Stimulated activated CD8-positive, alpha-beta memory T cell treated with anti-CD3 and anti-CD28 coated beads, Interleukin-2, amount 100 ng/mL, for 48 hours (primary cell): ENCODE data around the gene TBCD.

Source experiments
- DNase-seq, 2 donors: peaks; one replicate each; pipeline ENCODE4 v3.0.0-alpha.2; 2020; ENCODE audit warnings: low read depth in 2 of 2

Gene TBCD

GRCh38 chr17:82888583-82889495, 137.0 kb downstream of the TBCD start:
- DNase-seq: no peak

GRCh38 chr17:82889496-82890338, 137.9 kb downstream of the TBCD start:
- DNase-seq: no peak

- DNase-seq: no peak
Measured at GRCh38 chr17:82890339-82890730, 138.5 kb downstream of the TBCD start.

DNA sequence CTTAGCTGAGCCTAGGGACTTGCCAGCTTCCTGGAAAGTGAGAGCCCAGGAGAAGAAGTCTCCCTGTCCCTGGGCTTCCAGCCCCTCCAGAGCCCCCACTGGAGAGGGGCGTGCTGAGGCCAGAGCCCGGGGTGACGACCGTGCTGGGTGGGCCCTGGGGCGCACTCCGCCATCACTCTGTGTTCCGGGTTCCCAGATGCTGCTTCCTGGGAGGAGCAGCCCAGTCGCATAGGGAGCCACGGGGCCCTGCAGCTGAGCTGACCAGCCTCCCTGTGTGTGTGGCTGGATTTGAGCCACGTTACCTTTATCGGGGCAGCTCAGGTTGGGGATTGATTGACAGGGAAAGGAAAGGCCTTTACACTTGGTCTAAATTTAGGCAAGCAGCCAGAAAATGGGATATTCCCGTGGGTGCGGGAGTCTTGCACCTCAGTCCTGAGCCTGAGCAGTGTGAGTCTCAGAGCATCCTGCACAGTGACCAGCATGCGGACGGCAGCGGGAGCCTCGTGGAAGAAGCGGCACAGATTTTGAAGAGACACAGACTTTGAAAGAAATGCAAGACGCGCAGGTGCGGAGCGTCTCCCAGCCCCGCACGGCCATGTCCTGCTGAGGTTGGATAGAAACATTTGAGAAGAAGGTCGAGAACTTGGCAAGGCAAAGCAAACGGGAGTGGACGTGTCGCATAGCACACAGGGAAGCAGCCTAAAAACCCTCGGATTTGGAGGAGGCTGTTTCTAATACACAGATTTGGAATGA, 139.2 kb downstream of the TBCD start:
- DNase-seq: no peak

DNA sequence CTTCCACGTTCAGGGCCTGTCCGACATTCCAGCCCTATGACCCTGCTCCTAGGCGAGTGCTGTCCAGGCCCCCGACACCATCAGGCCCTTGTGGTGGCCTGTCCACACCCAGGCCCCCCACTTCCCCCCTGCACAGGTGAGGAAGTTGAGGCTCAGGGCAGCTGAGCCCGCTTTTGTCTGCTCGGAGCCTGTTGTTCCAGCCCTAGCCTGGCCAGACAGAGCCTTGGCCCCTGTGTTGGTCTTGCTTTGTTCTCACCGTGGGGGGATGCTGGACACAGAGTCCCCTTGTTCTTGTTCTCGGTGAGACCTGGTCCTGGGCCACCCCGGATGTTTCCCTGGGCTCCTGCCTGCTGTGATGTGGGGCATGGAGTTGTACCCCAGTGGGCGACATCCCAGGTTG, 140.0 kb downstream of the TBCD start:
- DNase-seq: no peak

DNA sequence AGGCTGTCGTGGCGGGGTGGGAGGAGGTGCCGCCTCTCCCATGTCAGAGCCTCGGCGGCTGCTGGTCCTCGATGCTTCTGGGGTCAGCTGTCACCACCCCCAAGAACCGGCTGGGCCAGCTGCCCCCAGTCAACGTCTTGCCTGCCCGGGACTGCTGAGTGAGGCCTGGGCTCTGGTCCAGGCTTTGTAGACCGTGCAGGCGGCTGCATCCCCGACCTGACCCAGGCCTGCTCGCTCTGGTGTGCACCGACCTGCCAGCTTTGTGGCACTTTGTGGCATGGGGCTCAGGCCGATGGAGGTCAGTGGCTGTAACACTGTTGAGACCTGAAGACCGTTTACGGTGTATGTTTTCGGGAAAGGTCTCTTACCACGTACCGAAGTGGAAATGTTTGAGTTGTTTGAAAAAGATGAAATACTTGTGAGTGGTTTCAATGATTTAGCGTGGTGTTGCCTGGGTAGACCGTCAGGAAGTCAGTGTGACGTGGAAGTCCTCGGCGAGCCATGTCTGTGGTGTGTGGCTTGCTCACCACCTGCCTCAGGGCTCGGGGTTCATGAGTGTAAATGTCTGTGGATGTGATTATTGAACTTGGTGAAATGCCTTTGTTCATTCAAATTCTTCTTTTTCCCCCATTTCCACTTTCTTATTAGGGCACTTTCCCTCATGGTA, 141.2 kb downstream of the TBCD start:
- DNase-seq: peak; percentile 44 to 46

DNA sequence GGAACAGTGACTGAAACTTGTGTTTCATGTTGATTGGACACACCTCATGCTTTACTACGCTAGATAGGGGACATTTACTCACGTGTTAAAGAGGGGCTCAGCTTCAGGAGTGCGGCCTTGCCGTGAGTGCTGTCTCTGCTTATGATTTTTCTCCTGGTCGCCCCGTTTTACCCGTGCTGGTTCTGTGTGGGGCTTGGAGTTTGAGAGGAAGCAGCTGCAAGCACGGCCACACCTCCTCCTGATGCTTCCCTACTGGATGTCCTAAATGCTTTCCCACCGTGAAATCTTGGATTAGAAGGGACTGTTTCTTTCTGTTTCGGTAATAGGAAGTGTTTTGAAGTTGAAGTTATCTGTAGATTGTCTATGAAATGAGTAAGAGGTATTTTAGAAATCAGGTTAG, 141.9 kb downstream of the TBCD start:
- DNase-seq: no peak

DNA sequence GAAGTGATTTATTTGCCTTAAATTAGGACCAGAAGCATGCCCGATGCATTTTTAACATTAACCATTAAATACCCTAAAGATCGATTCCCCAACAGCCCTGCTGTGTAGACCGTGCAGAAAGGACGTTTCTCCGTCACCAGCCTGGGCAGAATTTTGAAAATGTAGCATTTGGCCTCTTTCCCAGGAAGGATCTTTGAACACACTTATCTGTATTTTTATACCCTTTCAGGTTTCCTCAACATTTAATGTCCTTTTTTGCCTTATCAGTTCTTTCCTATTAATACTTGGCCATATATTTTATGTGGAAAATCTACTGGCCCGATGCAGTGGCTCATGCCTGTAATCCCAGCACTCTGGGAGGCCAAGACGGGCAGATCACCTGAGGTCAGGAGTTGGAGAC, 142.5 kb downstream of the TBCD start:
- no peak for DNase-seq

DNA sequence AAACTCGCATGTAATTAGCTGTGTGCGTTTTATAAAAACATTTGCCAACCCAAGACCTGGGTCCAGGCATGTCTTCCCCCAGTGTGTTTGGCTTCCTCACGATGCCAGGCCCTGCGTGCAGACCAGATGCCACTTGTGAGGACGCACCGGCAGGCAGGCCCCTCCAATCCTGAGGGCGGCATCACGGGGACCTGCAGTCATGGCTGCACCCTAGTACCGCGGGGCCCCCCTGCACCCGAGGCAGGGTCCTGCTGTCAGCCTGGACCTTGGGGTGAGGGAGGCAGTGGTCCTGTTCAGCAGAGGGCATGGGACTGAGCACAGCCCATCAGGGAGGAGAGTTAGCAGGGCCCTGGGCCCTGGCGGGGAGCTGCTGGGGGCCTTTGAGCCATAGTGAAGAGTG, 143.2 kb downstream of the TBCD start:
- no peak for DNase-seq

- no peak for DNase-seq
Measured at GRCh38 chr17:82896071-82897000, 144.5 kb downstream of the TBCD start.

- no peak for DNase-seq
Measured at GRCh38 chr17:82897514-82898249, 145.8 kb downstream of the TBCD start.

DNA sequence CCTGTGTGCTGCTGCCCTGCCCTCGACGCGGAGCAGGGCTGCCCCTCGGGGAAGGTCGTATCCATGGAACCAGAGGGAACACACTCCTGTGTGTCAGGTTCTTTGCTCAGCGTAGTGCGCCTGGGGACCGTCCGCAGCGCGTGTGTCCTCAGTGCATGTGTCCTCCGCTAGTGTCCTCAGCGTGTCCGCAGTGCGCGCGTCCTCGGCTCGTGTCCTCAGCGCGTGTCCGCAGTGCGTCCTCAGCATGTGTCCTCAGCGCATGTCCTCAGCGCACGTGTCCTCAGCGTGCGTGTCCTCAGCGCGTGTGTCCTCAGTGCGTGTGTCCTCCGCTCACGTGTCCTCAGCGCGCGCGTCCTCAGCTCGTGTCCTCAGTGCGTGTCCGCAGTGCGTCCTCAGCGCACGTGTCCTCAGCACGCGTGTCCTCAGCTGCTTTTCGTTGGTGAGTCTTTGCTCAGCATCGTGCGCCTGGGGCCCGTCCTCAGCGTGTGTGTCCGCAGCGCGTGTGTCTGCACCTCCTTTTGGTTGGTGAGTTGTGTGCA, 147.2 kb downstream of the TBCD start:
- no peak for DNase-seq

DNA sequence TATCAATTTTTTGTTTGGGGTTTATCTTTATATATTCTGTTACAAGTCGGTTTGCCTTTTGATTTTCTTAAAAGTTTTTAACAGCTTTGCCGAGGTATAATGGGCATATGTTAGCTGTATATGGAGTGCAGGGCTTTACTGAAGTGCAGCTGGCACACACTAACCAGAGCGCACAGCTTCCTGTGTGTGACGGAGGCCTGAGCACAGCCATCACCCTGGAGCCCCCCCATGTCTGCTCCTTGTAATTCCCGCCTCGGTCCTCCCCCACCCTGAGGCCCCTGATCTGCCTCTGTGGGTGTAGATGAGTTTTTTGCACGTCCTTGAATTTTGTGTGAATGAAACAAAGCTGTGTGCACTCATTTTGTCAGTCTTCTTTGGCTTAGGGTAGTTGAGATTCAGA, 148.1 kb downstream of the TBCD start:
- no peak for DNase-seq

DNA sequence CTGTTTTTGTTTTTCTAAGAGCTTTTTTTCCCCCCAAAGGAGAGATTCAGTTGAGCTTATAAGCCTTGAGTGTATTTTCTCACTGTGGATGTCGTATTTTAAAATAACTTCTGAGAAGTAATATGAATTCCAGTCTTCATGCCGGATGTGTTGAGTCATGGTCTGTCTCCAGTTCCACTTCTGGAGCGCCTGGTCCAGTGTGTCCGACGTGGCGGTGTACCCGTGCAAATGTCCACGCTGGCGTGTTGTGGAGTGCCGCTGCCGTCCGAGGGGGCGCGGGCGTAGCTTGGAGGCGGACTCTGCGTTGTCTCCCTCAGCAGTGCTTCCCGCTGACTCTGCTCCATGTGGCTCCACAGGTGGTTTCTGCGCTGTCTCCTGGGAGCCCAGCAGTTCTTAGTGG, 148.9 kb downstream of the TBCD start:
- no peak for DNase-seq

DNA sequence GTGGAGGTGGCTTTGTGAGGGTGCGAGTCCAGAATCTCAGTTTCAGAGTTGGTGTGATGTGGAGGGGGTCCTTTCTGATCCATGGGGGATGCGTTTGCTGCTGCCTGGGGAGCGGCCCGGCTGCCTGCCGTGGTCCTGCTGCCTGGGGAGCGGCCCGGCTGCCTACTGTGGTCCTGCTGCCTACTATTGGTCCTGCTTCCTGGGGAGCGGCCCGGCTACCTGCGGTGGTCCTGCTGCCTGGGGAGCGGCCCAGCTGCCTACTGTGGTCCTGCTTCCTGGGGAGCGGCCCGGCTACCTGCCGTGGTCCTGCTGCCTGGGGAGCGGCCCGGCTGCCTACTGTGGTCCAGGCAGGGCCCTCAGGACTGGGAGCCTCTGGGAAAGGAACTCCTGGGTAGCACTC, 149.5 kb downstream of the TBCD start:
- DNase-seq: no peak

DNA sequence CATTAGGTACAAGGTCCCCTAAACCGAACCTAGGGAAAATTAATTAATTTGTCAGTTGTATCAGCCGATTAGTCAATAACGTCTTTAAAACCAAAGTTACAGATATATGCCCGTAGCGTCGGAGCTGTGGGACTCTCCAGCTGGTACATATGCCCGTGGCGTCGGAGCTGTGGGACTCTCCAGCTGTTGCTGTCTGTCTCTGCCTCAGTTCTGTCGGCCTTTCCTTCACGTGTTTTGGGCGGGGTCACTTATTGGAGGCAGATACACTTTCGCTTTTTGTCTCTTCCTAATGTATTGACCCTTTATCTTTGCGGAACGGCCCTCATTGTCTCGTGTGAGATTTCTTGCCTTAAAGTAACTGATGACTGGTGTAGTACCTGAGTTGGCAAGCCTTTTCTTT, 150.0 kb downstream of the TBCD start:
- DNase-seq: no peak

DNA sequence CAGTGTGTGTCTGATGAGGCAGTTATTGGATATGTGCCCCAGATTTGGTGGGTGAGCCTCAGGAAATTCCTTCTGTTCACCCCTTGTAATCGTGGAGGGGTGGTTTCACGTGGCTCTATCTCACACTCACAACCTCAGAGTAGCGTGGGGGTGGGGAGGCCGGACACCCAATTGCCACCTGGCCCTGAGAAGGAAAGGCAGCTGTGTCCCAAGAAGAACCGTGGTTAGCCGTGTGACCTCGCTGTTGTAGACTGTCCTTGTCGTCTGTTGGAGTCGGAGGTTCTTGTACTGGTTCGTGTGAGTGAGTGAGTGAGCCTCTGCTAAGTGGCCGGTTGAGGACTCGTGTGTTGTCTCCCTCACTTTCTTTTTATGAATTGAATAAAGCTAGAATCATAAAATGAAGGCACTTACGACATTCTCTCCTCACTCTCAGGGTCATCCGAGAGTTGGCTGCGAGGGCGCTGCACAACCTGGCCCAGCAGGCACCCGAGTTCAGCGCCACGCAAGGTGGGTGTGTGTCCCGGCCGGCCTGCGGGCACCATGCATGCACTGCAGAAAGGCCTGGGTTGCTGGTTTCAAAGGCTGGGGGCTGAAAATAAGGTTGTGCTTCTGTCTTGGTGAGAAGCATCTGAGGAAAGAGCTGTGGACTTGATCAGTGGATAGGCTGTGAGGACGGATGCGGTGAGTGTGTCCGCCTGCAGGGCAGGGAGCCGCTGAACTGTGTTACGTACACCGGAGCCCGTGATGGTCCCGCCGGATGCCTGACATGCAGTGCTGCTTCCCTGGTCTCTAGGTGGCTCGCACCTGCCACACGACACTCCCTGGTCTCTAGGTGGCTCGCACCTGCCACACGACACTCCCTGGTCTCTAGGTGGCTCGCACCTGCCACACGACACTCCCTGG, 151.4 kb downstream of the TBCD start:
- DNase-seq: no peak

- no peak for DNase-seq
Measured at GRCh38 chr17:82905130-82905529, 153.3 kb downstream of the TBCD start.
